Mesenteric fat pad (tissue), 1 donor: Measurements from ENCODE around the gene ENOX1. TPM values are rescaled to one million over a fixed set of nuclear protein-coding genes. Genes with fewer than 3 reads are reported as not detected.

ENCODE experiments used
- DNase-seq: peaks from one replicate; pipeline ENCODE4 v3.0.0-alpha.2; 2020; ENCODE audit warnings: low spot score
- total RNA-seq: library from RNA; stranded (reverse); fragmentation: NEBNext Ultra II Directional; extraction: Animal tissue kit (Norgen Biotek cat#: 25700); gene quantifications from one replicate; pipeline ENCODE4 v1.2.1, GENCODE V29; 2021
- donor health status: DM: yes; HTN: yes; CAD: no.

Gene ENOX1
- total RNA-seq, 1 donor from 2014 or later, result 8.2 TPM

- no peak for DNase-seq
Measured at GRCh38 chr13:43675577-43675976, 111.2 kb downstream of the ENOX1 start.

GRCh38 chr13:43669964-43670363, 116.8 kb downstream of the ENOX1 start:
- DNase-seq, result no peak

DNA sequence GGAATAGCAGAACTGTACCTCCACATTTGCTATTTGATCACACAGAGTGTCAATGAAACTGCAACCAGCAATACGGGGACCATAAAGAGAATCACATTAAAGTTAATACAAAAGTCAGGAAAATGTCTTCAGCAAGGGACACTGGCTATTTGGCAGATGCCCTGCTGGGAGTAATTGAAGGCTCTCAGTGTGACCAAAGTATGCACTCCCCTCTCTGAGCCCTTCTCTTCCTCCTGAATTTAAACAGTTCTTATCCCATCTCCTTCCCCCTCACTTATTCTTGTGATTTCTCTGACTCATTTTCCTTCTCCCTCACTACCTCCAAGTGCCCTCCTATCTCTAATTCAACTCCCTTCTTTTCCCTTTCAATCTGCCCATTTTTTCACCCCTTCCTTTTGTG, 117.7 kb downstream of the ENOX1 start:
- DNase-seq, result no peak

- no peak for DNase-seq
Measured at GRCh38 chr13:43666403-43666802, 120.4 kb downstream of the ENOX1 start.

DNA sequence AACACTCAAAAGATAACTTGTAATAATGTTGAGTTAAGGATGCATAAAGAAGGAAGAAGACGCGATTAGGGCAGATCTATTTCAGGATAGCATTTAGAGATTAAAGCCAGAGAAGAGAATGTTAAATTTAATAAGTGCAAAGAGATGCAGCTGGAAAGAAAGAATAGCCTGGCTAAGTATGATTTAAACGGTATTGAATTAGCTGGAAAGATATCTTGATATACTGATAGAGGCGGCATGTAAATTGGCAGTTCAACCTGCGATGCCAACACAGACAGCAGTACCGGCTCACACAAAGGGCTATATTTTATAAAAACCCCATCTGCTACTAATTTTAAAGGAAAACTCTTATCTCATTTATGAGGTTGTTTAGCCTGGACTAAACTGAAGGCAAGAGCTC, 121.4 kb downstream of the ENOX1 start:
- DNase-seq, result no peak

DNA sequence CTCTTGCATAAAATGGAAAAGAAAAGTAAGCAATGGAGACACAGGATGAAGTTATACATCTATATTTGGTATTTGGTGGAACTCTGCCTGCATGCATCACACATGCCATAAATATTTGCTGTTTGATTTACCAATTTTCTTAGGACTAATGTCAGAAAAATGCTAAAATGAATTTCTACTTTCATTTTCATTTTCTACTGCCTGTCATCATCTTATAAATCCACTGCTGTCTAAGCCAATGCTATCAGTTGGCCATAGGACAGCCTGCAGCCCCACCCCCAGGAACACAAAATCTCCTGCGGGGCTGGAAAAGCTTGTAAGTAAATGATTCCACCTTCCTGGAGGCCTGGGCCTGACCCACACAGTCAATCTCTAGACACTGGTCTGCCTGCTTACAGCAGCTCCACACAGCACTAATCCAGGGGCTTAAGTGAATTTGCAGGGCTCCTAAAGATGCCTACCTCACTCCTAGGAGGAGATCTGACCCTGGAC, 122.0 kb downstream of the ENOX1 start:
- no peak for DNase-seq

DNA sequence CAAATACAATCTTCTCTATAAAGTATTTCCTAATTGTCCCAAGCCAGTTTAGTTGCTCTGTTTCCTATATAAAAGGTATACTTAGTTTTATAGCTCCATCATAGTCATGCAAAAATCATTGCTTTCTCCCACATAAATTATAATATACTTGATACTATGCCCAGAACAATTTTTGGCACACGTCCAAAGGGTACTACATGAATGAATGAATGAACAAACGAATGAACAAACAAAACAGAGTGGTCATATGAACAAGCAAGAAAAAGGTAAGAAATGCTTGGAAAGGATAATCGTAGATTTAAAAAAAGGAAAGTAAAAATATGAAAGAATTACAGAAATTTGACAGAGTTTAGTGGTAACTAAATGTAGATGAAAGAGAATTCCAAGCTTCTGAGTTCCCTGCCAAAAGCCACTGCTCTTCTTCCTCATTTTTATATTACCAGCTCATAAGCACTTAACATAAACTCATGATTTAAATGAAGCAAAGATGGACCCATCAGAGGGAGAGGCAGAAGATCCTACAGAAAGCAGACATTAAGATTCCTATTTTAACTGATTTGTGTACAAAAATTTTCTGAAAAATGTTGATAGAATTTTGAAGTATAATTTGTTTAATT, 123.2 kb downstream of the ENOX1 start:
- DNase-seq, result no peak

GRCh38 chr13:43662976-43663375, 123.8 kb downstream of the ENOX1 start:
- no peak for DNase-seq

- no peak for DNase-seq
Measured at GRCh38 chr13:43661161-43661830, 125.5 kb downstream of the ENOX1 start.

DNA sequence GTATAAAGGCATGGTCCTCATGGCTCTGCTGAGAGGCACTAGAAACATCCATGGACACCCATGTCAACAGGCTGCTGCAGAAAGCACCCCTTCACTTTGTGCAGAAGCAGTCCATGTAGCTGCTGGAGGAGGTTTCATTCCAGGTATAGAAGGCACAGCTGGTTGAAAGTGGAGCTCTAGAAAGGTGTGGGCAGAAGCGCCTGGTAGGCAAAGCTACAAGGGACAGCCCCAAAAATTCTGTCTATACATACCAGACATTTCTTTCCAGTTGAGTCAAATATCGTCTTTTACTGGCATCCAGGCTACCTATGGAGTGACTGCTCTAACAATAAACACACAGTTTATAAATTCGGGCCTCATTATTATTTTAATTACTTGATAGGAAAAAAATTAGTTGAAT, 129.3 kb downstream of the ENOX1 start:
- no peak for DNase-seq

- no peak for DNase-seq
Measured at GRCh38 chr13:43653980-43654379, 132.8 kb downstream of the ENOX1 start.

GRCh38 chr13:43653395-43653794, 133.4 kb downstream of the ENOX1 start:
- no peak for DNase-seq

DNA sequence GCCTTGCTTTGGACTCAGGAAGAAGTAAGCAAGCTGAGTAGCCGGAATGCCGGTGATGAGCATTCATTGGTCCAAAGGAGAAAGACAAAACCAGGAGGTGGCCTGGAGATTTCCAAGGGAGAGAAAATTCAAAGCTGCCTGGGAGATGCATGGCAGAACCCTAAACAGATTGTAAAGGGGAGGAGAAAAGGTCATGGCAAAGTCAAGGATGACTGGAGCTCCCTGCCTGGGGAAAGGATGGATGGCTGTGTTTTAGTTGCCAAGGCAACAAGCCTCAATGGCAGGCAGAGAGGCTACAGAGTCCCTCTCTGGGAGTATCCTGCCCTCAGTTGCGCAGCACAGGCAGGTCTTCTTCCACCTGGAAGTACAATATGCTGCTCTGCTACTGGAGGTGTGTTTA, 134.0 kb downstream of the ENOX1 start:
- no peak for DNase-seq

- DNase-seq, result no peak
Measured at GRCh38 chr13:43650882-43651281, 135.9 kb downstream of the ENOX1 start.

GRCh38 chr13:43648733-43649132, 138.0 kb downstream of the ENOX1 start:
- no peak for DNase-seq

DNA sequence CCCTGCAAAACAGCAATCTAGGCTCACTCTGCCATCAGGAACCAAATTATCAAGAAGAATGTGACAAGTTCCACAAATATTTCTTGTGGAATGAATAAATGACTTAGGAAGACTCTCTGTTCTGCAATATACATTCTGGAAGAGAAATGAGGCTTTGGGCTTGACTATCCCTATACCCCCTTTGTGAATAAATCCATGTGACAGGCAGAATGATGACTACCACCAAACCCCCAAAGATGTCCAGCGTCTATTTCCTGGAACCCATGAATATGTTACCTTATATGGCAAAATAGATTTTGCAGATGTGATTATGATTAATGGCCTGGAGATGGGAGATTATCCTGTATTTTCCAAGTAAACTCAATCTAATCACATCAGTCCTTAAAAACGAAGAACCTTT, 139.3 kb downstream of the ENOX1 start:
- no peak for DNase-seq

GRCh38 chr13:43640476-43640875, 146.3 kb downstream of the ENOX1 start:
- DNase-seq, result no peak

- no peak for DNase-seq
Measured at GRCh38 chr13:43631106-43631505, 155.7 kb downstream of the ENOX1 start.

DNA sequence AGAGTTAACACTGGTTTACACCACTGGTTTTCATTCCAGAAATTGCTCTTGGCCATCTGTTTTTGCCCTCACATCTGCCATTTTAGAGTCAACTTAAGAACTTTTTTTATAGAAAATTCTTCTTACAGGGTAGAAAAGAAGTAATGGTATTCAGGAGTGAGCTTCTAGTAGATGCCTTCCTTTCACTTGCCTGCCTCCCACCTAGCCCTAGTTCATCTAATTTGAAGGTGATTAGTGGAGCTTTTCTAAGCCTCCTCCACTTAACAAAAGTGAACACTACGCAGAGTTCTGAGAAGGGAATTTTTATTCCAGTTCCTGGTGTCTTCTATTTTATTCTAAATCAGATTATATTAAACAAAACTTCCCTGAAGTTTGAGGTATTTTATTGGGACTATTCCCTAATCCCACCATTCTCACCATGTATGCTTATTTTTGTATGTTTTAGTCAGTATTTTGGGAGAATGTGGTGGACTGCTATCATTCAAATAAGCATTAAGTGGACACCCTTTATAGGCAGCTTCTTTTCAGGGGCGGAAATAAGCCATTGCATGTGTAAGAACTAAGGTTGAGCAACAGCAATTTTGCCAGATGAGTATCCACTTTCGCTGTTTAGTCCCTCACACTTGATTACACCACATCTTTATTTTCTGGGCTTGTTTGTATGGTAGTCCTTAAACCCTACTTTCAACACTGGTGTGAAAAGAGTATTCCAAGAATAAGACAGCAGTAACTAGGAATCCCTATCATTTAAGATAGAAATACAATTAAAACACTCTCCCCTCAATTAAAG, 156.9 kb downstream of the ENOX1 start:
- DNase-seq, result no peak

DNA sequence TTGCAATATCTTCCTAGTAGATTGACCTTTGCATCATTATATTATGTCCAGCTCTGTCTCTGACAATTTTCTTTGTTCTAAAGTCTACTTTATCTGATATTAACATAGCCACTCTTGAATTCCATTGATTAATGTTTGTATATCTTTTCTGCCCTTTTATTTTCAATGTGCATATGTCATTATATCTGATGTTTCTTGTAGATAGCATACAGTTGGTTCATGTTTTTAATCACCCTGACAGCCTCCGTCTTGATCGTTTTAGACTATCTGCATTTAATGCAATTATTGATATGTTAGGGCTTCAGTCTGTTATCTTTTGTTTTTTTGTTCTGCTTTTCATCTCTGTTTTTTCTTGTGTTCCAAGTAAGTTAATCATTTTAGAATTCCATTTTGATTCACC, 159.8 kb downstream of the ENOX1 start:
- DNase-seq, result no peak

- DNase-seq, result no peak
Measured at GRCh38 chr13:43614063-43614462, 172.7 kb downstream of the ENOX1 start.
